ENCODE measurements around the gene P2RX1. TPM values are rescaled to one million over a fixed set of nuclear protein-coding genes. Genes with fewer than 3 reads are reported as not detected.

Gene P2RX1
- total RNA-seq, 1 experiment from 2014 or later, result not detected

GRCh38 chr17:3960764-3961163 lies 44.5 kb upstream of the P2RX1 start:
- Histone ChIP-seq H3K23ac (ENCODE audit: insufficient read length, low read depth, low read length) (no peak overlapping the region), H3K56ac (ENCODE audit: insufficient read length, low read depth, low read length) (no peak overlapping the region), H2BK120ac (ENCODE audit: low read depth, low read length, poor library complexity, severe bottlenecking) (no peak overlapping the region), H3K14ac (ENCODE audit: insufficient read depth, low read length) (no peak overlapping the region), H2BK15ac (ENCODE audit: low read depth, low read length) (no peak overlapping the region), H2BK20ac (ENCODE audit: low read depth, low read length, poor library complexity, severe bottlenecking) (no peak overlapping the region), H3T11ph (ENCODE audit: low read length) (no peak overlapping the region), H2BK12ac (ENCODE audit: insufficient read length, low read depth, low read length) (no peak overlapping the region), H3K23me2 (ENCODE audit: insufficient read length, low read depth, low read length, poor library complexity, severe bottlenecking) (peaks cover 3% of the 10 kb centered on the region), H3K18ac (ENCODE audit: insufficient read length, low read depth, low read length) (no peak overlapping the region), H3K79me1 (ENCODE audit: insufficient read depth, low read depth, low read length, poor library complexity, severe bottlenecking) (no peaks in the 10 kb centered on the region), H3K27me3 (ENCODE audit: insufficient read depth, low read length) (no peaks in the 10 kb centered on the region; the same call in 1 of the 2 replicates), H4K8ac (replicated peaks; ENCODE audit: insufficient read length, low read depth, low read length) (no peak overlapping the region), H2AK5ac (ENCODE audit: insufficient read length, low read length) (no peak overlapping the region), H3K9ac (ENCODE audit: extremely low read depth, insufficient read length, low read length) (no peak overlapping the region), H3K79me2 (ENCODE audit: insufficient read depth, low read length) (no peaks in the 10 kb centered on the region), H3K4me2 (ENCODE audit: insufficient read depth, insufficient read length, low read length) (no peak overlapping the region), H3K9me3 (ENCODE audit: control insufficient read depth, low read depth, low read length) (no peaks in the 10 kb centered on the region), H4K91ac (ENCODE audit: insufficient read length, low read depth, low read length) (no peak overlapping the region), H3K27ac (ENCODE audit: insufficient read length, low read depth, low read length) (no peak overlapping the region), H2AFZ (ENCODE audit: low read length) (no peak overlapping the region), H3K4me1 (ENCODE audit: insufficient read depth, low read length) (peaks cover 3% of the 10 kb centered on the region; the same call in 1 of the 2 replicates), H4K5ac (ENCODE audit: insufficient read length, low read depth, low read length) (no peak overlapping the region), H2BK5ac (ENCODE audit: insufficient read length, low read length) (no peak overlapping the region), H3K4ac (ENCODE audit: low read depth, low read length) (no peak overlapping the region), H4K20me1 (ENCODE audit: control insufficient read depth, insufficient read depth, insufficient read length) (no peaks in the 10 kb centered on the region)
- Mint-ChIP-seq H3K4me1 (peaks cover 44 to 52% of the 10 kb centered on the region in 2 experiments), H3K9me3 (no peaks in the 10 kb centered on the region), H3K4me3 (no peak overlapping the region), H3K36me3 (ENCODE audit: insufficient read depth in 1 of 3, low read depth in 3 of 3) (no peaks in the 10 kb centered on the region), H3K27ac (no peak overlapping the region; a peak in 1 of 7 replicates), H3K27me3 (ENCODE audit: low read depth) (peaks cover 32% of the 10 kb centered on the region)
- DNase-seq, result no peak
- no peak for TF ChIP-seq CTCF (conservative IDR thresholded peaks at IDR 0.05)
- no CpG with 5 or more reads among the region's 14 CpGs for WGBS (ENCODE audit: extremely low coverage, insufficient read length, low lambda C conversion rate)
